HS-5 (cell line): Measurements from ENCODE around the gene DOK7.

Source experiments
- DNase-seq: peaks from one replicate; pipeline ENCODE4 v3.0.0-alpha.2; 2012; ENCODE audit warnings: low read depth

DOK7 gene

GRCh38 chr4:3489451-3489962 lies 26.4 kb downstream of the DOK7 start:
- DNase-seq = no peak

GRCh38 chr4:3491681-3492405 lies 28.7 kb downstream of the DOK7 start:
- DNase-seq = no peak

- DNase-seq = no peak
Observed at GRCh38 chr4:3492741-3493719, 29.9 kb downstream of the DOK7 start.

- no peak for DNase-seq
Observed at GRCh38 chr4:3493720-3494461, 30.8 kb downstream of the DOK7 start.

- DNase-seq = no peak
Observed at GRCh38 chr4:3494462-3494871, 31.4 kb downstream of the DOK7 start.

DNA sequence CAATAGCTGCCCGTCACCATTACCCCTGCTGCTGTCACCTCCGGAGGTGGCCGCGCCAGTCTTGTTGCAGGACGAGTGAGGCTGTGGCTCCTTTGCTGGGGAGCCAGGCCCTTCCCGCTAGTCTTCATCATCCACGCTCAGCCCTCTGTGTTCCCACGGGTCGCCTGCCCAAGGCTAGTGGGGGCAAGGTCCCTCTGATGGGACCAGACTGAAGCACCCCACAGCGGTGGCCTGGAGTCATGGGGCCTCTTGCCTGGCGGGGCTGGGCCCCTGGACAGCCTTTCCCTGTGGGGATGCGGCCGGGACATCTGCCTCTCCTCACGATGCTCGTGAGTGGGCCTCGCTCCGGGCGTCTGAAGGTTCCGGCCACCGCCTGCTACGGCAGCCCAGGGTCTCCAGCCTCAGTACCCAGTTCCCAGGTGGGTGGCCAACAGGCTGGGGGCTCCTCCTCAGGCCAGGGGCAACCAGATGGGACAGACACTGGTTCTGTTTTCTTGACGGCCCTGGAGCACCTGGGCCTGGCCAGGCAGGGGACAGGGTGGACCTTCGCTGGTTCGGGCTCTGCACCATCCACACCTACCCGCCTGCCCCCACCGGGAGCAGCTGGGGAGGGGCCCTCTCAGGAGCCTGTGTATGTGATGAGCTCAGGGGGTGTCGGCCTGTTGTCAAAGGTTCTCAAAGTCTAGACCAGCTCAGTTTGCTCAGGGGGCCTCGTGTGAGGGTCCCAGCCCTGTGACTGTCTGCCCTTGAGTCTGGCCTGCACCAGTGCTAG lies 32.3 kb downstream of the DOK7 start:
- DNase-seq = no peak

- no peak for DNase-seq
Observed at GRCh38 chr4:3496021-3496420, 32.9 kb downstream of the DOK7 start.

GRCh38 chr4:3497095-3497494 lies 34.0 kb downstream of the DOK7 start:
- no peak for DNase-seq

GRCh38 chr4:3497523-3498389 lies 34.6 kb downstream of the DOK7 start:
- no peak for DNase-seq

GRCh38 chr4:3498407-3498806 lies 35.3 kb downstream of the DOK7 start:
- no peak for DNase-seq

DNA sequence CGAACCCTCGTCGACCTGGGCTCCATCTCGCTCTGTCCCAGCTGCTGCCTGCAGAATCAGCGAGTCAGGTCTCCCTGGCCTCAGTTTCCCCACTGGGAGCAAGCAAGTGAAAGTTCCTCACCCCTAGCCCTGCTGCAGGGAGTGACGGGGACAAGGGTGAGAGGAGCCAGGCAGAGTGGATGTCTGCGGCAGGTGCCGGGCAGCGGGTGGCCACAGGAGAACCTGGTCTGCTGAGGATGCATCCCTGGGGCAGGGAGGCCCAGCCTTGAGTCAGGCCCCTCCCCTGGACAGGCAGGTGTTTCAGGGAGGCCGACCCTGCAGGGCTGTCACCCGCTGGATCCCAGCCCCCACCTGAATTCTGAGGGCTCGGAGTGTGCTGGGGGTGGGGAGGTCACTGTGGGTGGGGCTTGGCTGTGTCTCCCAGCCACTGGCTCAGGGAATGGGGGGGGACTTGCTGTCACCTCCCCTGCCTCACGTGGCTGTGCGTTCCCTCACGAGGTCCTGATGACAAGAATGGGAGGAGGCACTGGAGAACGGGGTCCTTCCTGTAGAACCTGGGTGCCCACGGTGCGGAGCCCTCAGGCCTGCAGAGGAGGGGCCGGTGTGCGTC lies 35.9 kb downstream of the DOK7 start:
- no peak for DNase-seq

GRCh38 chr4:3499710-3500109 lies 36.6 kb downstream of the DOK7 start:
- DNase-seq = no peak

- no peak for DNase-seq
Observed at GRCh38 chr4:3500111-3500510, 37.0 kb downstream of the DOK7 start.

DNA sequence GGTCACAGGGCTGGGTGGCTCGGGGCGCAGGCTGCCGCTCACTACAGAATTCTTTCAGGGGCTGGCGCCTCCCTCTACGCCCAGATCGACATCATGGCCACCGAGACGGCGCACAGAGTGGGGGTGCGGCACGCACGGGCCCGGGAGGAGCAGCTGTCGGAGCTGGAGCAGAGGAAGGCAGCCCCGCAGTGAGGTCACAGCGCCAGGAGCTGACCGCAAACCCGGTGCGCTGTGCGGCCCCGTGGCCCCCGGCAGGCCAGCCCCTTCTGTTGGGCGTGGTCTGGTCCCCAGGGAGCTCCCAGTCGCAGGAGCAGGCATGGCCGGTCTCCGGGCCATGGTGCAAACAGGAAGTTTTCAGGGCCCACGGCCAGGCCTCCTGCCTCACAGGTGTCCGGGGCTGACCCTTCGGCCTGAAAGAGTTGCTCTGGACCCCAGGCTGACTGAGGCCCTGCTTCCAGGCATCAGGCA lies 37.6 kb downstream of the DOK7 start:
- DNase-seq = no peak

- no peak for DNase-seq
Observed at GRCh38 chr4:3501126-3501824, 38.2 kb downstream of the DOK7 start.

DNA sequence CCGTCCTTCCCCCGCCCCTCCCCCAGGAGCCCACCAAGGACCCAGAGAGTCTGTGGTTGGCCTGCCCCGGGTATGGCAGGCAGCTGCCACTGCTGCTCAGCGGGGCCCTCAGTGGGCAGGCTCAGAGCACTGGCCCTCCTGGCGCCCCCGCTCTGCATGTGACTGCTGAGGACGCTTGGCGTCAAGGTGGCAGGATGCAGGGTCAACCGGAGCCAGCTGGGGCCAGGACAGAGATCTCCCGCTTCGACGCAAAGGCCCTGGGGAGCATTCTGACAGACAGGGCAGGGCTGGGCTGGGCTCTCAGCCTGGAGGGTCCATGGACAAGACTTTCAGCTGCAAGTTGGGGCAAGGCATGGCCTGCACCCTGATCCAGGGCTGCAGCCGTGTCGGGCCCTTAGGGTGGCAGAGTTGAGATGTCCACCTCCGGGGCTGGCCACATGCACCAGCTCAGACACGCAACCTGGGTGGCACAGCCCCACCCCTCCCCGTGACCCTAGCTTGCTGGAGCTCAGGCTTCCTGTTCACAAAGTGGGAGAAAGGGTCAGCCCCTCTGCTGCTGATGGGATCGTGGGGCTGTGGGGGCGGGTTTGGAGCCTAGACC lies 38.8 kb downstream of the DOK7 start:
- no peak for DNase-seq

GRCh38 chr4:3502941-3503936 lies 40.1 kb downstream of the DOK7 start:
- no peak for DNase-seq

GRCh38 chr4:3505231-3505630 lies 42.1 kb downstream of the DOK7 start:
- no peak for DNase-seq
